Globus pallidus (tissue), 1 donor: Measurements from ENCODE around the gene EPHA7.

ENCODE experiments used
- DNase-seq: peaks from one replicate; pipeline ENCODE4 v3.0.0-alpha.2; 2015; ENCODE audit warnings: low spot score

EPHA7 gene

GRCh38 chr6:93393554-93394074, 25.7 kb downstream of the EPHA7 start:
- no peak for DNase-seq

GRCh38 chr6:93392797-93393196, 26.6 kb downstream of the EPHA7 start:
- DNase-seq: no peak

DNA sequence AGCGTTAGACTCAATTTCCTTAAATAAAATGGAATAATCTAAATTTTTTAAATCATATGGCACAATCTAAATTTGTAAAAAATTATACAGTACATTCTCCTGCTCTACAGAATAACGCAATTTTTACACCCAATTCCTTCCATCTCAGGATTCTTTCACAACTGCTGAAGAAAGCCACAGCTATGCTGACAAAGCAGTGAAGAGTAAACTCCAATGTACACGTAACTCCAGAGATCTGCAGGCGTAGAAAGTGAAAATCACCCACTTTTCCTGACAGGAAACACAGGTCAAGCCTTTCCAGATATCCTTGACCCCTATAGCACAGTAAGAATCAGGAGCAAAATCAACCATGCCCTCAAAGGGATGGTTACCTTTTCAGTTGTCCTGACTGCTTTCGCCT, 27.4 kb downstream of the EPHA7 start:
- no peak for DNase-seq

- DNase-seq: no peak
Observed at GRCh38 chr6:93389192-93389591, 30.2 kb downstream of the EPHA7 start.

DNA sequence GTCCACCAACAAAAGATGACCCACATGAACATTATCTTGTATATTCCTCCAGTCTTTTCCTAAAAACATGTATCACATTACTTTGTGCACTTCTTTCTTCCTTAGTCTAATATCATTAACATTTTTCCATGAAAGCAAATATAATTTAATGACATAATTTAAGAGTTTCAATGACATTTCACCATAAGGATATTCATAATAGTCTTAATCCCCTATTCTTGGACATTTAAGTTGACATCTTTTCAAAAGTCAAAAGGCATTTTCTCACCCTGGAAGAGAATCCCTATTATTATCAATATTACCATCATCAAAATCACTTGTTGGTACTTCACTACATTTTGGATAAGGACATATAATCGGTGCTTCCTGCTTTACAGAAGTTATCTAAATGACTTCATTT, 31.3 kb downstream of the EPHA7 start:
- DNase-seq: no peak

DNA sequence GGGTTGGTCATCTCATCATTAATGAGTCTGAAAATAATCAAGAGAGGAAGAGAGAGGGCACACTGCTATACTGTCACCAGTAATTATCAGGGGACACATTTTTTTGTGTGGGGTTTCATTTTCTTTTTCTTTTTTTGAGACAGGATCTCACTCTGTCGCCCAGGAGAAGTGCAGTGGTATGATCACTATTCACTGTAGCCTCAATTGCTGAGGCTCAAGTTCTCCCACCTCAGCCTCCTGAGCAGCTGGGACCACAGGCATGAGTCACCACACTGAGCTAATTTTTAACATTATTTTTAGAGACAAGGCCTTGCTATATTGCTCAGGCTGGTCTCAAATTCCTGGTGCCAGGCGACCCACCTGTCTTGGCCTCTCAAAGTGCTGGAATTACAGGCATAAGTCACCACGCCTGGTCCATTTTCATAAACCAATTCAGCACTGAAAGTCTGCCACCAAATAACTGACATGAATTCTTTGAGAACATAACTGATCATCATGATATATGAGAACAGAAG, 43.3 kb downstream of the EPHA7 start:
- DNase-seq: no peak

DNA sequence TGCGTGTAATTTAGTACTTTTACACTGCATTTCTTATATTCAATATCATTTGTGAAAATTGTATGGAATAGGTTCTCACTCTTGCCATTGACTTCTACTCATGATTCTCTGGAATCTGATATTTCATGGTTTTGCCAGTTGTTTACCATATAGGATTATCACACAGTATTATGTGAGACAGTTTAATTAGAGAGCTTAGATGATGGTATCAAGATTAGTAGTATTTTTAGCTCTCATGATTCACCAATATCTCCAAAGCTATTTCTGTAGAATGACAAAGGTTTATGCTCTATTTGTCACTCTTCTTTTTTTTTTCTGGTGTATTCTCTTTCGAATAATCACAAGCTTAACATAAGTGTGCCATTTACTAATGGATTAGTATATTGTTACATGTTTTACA, 45.9 kb downstream of the EPHA7 start:
- no peak for DNase-seq

- no peak for DNase-seq
Observed at GRCh38 chr6:93371756-93372155, 47.6 kb downstream of the EPHA7 start.

DNA sequence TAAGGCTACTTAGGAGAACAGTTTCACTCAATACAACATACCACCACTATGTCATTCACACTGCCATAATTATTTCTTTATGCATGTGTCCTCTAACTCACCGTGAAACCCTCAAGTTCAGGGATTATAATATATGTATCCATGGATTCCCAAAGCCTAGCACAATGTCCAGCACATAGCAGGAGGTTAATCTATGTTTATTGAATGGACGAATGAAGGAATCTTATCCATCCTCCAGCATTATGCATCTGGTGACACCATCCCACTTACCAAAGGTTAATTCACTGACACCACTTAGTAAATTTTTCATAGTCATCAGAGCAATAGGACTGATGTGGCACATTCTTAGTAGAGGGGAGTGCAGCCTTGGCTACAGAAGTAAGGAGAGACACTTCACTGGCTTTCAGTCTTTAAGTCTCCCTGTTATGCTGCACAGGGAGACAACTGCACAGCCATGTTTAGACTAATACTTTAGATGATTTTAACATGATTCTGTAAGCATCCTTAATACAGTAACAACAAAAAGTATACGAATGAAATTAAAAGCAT, 49.7 kb downstream of the EPHA7 start:
- DNase-seq: no peak

- DNase-seq: no peak
Observed at GRCh38 chr6:93366506-93366905, 52.9 kb downstream of the EPHA7 start.

DNA sequence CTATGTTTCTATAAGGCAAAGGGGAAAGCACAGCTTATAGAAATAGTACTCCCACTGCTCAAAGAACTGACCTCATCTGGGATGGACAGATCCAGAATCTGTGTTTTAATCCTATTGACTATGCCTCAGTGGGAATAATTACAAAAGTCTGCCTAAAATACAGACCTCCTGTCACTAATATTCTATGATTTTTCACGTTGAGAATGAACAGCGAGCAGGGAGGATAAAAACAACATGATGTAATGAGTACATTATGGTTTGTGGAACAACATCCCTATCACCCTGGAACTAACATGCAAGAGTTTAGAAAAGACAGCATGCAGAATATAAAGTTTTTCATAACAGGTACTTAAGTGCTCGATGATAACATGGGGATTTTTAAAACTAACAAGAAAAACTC, 53.9 kb downstream of the EPHA7 start:
- DNase-seq: no peak

DNA sequence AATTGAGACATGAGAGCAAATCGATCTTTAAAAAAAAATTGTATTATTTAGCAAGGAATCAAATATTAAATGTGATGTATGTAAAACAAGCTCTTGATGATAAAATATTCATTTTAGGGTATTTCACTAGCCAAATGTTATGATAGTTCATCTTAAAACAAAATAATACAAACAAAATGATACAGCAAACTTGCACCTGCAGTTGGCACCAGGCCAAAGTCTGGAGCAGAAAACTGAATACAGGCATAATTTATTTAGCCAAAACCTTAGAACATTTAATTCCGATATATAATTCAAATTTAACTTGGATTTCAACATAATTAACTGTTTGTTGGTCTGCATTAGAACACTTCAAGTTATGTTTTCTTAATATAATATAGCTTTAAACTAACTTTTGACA, 60.9 kb downstream of the EPHA7 start:
- DNase-seq: no peak

- DNase-seq: no peak
Observed at GRCh38 chr6:93352604-93353003, 66.8 kb downstream of the EPHA7 start.

- no peak for DNase-seq
Observed at GRCh38 chr6:93351222-93351621, 68.1 kb downstream of the EPHA7 start.

DNA sequence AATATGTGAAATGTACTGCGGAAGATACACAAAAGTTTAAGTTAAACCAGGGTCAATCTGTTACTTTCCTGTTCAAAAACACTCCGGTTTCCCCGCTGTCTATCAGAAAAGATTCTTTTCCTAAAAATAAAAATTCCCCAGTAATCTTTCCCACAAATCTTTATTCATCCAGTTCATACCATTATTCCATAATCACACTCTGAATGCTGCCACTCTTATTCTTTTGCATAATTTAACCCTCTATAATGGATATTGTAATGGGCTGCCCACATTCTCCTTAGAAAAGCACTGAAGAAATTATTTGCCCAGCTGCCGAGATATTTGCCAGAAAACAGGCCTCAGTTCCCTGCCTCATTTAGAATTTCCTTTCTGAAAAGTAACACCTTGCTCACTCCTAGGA, 68.6 kb downstream of the EPHA7 start:
- no peak for DNase-seq

DNA sequence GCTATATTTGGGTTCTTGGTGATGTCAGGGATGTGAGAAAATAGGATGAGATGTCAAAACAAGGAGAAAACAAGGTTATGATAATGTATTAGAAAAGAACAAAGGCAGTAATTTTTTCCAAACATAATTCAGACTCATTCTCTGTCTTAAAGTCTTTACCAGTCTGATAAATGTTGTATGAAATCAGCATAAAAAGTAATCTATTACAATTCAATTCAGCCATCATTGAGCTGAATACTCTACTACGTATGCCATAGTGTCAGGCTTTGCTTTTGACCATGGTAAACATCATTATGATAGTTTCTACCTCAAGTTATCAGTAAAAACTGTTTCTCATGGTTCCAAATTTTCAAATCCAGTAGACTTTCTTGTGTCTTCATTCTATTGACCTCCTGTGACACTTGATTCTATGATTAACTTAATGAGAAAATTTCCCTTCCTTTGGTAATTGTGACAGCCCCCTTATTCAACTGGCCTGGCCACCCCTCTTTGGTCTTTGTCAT, 75.0 kb downstream of the EPHA7 start:
- DNase-seq: no peak

DNA sequence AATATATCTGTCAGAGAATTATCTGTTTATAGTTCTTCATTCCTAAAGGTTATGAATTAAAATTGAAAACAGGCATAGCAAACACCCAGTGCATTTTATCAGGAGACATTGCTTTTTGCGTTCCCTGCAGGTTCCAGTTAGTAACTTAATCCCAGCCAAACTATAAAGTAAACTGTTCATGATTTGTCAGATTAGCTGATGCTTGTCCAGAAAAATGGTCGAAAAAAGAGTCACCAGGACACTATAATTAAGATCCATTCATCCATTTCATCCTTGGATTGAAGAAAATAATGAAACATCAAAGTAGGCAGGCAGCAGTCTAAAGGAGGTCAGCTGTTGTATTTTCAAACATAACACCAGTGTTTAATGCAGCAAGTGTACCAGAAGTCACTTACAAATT, 75.9 kb downstream of the EPHA7 start:
- DNase-seq: no peak

DNA sequence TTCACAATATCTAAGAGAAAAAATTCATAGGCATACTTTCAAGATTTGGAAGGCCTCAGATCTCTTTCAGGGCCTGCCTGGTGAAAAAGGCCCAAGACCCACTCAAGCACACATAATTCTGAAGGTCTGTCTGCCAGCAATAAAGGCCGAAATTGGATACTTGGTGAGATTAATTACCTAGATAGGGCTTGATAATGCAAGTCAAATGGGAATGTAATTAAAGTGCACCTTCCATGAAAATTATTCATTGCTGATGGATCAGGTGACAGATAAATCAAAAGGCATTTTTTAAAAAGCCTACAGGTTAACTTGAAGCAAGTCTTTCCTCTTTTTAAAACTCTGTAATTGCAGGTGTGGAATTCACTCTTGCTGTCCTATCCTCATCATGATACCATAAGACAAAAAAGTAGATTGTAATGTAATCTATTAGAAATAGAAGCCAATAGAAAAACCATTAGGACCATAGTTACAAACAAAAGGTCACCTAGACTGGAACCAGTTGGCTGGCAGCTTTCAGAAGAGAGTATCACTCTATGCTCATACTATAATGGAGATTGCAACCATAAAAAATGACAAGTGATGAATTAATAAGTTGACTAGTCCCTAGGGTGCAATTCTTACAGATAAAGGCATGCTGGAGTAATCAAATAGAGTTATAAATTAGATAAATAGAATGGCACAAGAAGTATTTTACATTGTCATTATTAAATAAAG, 77.3 kb downstream of the EPHA7 start:
- no peak for DNase-seq

GRCh38 chr6:93337772-93338394, 81.5 kb downstream of the EPHA7 start:
- DNase-seq: no peak

GRCh38 chr6:93337014-93337413, 82.3 kb downstream of the EPHA7 start:
- DNase-seq: no peak

DNA sequence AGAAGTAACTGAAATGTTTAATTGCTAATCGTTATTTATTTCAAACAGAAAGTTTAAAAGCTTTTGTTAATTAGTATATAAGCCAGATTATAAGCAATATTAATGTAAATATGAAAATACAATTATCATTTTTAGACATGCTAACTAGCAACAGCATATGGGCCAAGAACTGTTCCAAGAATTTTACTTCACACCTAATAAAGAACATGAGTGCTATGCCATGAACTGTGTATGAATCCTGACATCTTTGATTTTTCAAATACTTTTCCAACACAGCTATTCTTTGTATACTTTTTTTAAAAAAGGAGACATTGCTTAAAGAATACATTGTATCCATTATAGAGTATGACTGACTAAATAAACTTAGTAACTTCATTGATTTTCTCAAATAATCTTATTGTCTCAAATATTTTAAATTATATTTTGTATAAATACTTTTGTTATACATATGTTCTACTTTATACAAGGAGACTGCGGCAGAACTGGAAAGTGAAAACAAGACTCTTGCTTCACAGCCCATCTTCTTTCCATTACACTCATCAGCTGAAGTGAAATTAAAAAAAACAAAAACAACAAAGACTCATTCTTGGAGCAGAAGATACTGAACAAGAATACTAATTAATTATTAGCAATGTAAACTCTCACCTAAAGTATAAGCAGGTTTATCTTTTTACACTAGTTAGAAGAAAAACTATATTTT, 89.9 kb downstream of the EPHA7 start:
- DNase-seq: no peak

- no peak for DNase-seq
Observed at GRCh38 chr6:93327857-93328256, 91.5 kb downstream of the EPHA7 start.
